Adrenal gland (tissue), 5 donors: ENCODE results near the gene NNAT.

Experiments used
- POLR2A ChIP-seq, 2 donors: fragments of 450-650 bp; IDR thresholded peaks; one replicate each; pipeline ENCODE4 v1.6.1; 2017; ENCODE audit warnings: antibody characterized with exemption in 2 of 2, mild to moderate bottlenecking in 2 of 2, moderate library complexity in 1 of 2
- TF ChIP-seq, protein P1 (sequence below), 6 experiments: fragments of 450-650 bp in 4 of 6; fragments of 200-600 bp in 2 of 6; sonication (generic) in 1 of 6; IDR thresholded peaks; 1 replicate in 5 of 6; 2 replicates in 1 of 6; pipeline versions ENCODE4 v1.5.1 to v1.8.0; 2016 to 2021; ENCODE audit warnings: antibody characterized with exemption in 6 of 6, mild to moderate bottlenecking in 2 of 6, moderate library complexity in 1 of 6
- donor health status: DM: no; HTN: no; CAD: no.

DNA sequence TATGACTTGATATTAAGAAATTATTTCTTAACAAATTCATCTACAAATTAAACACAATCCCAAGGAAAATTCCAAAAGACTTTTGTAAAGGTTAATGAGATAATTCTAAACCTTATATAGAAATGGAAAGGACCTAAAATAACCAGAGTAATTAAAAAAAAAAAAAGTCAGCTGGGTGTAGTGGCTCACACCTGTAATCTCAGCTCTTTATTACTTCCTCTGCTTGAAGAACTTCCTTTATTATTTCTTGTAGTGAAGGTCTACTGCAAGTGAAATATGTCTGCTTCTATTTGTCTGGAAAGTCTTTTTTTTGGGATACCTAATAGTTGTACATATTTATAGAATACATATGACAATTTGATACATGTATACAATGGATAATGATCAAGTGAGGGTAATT, 26.9 kb downstream of the NNAT start:
- no peak for TF ChIP-seq POLR2A (IDR thresholded peaks at IDR 0.05)
- TF ChIP-seq, protein P1, sequence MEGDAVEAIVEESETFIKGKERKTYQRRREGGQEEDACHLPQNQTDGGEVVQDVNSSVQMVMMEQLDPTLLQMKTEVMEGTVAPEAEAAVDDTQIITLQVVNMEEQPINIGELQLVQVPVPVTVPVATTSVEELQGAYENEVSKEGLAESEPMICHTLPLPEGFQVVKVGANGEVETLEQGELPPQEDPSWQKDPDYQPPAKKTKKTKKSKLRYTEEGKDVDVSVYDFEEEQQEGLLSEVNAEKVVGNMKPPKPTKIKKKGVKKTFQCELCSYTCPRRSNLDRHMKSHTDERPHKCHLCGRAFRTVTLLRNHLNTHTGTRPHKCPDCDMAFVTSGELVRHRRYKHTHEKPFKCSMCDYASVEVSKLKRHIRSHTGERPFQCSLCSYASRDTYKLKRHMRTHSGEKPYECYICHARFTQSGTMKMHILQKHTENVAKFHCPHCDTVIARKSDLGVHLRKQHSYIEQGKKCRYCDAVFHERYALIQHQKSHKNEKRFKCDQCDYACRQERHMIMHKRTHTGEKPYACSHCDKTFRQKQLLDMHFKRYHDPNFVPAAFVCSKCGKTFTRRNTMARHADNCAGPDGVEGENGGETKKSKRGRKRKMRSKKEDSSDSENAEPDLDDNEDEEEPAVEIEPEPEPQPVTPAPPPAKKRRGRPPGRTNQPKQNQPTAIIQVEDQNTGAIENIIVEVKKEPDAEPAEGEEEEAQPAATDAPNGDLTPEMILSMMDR (IDR thresholded peaks at IDR 0.05), result no peak
